SK-N-SH (cell line): ENCODE measurements around the gene ESM1. TPM values are rescaled to one million over a fixed set of nuclear protein-coding genes. Genes with fewer than 3 reads are reported as not detected.

ENCODE experiments used
- CTCF ChIA-PET: fragments of 300-600, 350-600 bp; formaldehyde crosslinking; extraction: SDS; loops from one replicate; lab custom pipeline; 2021; lab: Yijun Ruan, JAX
- POLR2A ChIA-PET: fragments of 350-600 bp; sonication (Branson Sonifier 250); formaldehyde crosslinking; extraction: SDS; loops from one replicate; lab custom pipeline; 2020; ENCODE audit warnings: antibody characterized with exemption, inconsistent platforms; lab: Yijun Ruan, JAX
- DNase-seq: peaks from one replicate; pipeline ENCODE4 v3.0.0; 2012
- H2AFZ ChIP-seq: fragments of 200-600 bp; sonication (generic); 2 replicates; pipeline ENCODE4 v1.8.1; 2016; ENCODE audit warnings: antibody characterized with exemption, mild to moderate bottlenecking, low read depth
- H3F3A ChIP-seq: fragments of 200-600 bp; sonication (generic); replicated peaks from 2 replicates; pipeline ENCODE3; 2016; ENCODE audit warnings: antibody characterized with exemption, mild to moderate bottlenecking; ENCODE audit not compliant: insufficient read depth
- H3K27ac ChIP-seq, 2 experiments: fragments of 200-500 bp in 1 of 2; fragments of 200-600 bp in 1 of 2; sonication (Bioruptor generic) in 1 of 2; sonication (generic), shearing (Covaris generic) in 1 of 2; 2 replicates each; pipeline versions ENCODE4 v1.5.1 to v1.6.1; 2014 to 2016; ENCODE audit warnings: low read depth in 2 of 2, inconsistent platforms in 1 of 2, low read length in 1 of 2, mild to moderate bottlenecking in 1 of 2, mixed read lengths in 1 of 2
- H3K27me3 ChIP-seq: fragments of 200-600 bp; sonication (generic), shearing (Covaris generic); 2 replicates; pipeline ENCODE4 v1.6.1; 2016; ENCODE audit warnings: mixed run types; ENCODE audit not compliant: insufficient read depth
- H3K36me3 ChIP-seq, 2 experiments: fragments of 200-500 bp in 1 of 2; fragments of 200-600 bp in 1 of 2; sonication (Bioruptor generic) in 1 of 2; sonication (generic) in 1 of 2; replicated peaks in 1 of 2; 2 replicates each; pipeline versions ENCODE3 to v1.5.1; 2014 to 2016; ENCODE audit warnings: low read length in 1 of 2, mild to moderate bottlenecking in 1 of 2; ENCODE audit not compliant: insufficient read depth in 2 of 2, control insufficient read depth in 1 of 2
- H3K4me1 ChIP-seq, 2 experiments: fragments of 200-500 bp in 1 of 2; fragments of 200-600 bp in 1 of 2; sonication (Bioruptor generic) in 1 of 2; sonication (generic), shearing (Covaris generic) in 1 of 2; 2 replicates each; pipeline versions ENCODE4 v1.5.1 to v1.6.1; 2014 to 2016; ENCODE audit warnings: low read depth in 1 of 2, low read length in 1 of 2, mixed run types in 1 of 2; ENCODE audit not compliant: insufficient read depth in 2 of 2, control insufficient read depth in 1 of 2
- H3K4me2 ChIP-seq: fragments of 200-600 bp; sonication (generic), shearing (Covaris generic); 2 replicates; pipeline ENCODE4 v1.6.1; 2017; ENCODE audit warnings: mixed run types
- H3K4me3 ChIP-seq, 2 experiments: fragments of 200-500 bp in 1 of 2; fragments of 200-600 bp in 1 of 2; sonication (Bioruptor generic) in 1 of 2; sonication (generic), shearing (Covaris generic) in 1 of 2; 2 replicates each; pipeline versions ENCODE4 v1.5.1 to v1.8.1; 2014 to 2016; ENCODE audit warnings: low read depth in 2 of 2, inconsistent platforms in 1 of 2, low read length in 1 of 2, mild to moderate bottlenecking in 1 of 2, mixed read lengths in 1 of 2, moderate library complexity in 1 of 2
- H3K79me2 ChIP-seq: fragments of 200-600 bp; sonication (generic); 2 replicates; pipeline ENCODE4 v1.8.1; 2017; ENCODE audit warnings: mild to moderate bottlenecking; ENCODE audit not compliant: insufficient read depth
- H3K9ac ChIP-seq: fragments of 200-600 bp; sonication (generic); 2 replicates; pipeline ENCODE4 v1.6.1; 2017; ENCODE audit warnings: mixed run types
- H3K9me2 ChIP-seq: fragments of 200-600 bp; sonication (generic); 2 replicates; pipeline ENCODE4 v1.6.1; 2017; ENCODE audit warnings: mixed run types
- H3K9me3 ChIP-seq: fragments of 200-600 bp; sonication (generic); 2 replicates; pipeline ENCODE4 v1.6.1; 2017; ENCODE audit warnings: mixed run types, mild to moderate bottlenecking, moderate library complexity
- H4K20me1 ChIP-seq: fragments of 200-600 bp; sonication (generic); 2 replicates; pipeline ENCODE4 v1.6.1; 2017; ENCODE audit warnings: mild to moderate bottlenecking, mixed run types; ENCODE audit not compliant: insufficient read depth
- ELF1 ChIP-seq: IDR thresholded peaks from 2 replicates; pipeline ENCODE4 v1.4.0; 2012
- EZH2phosphoT487 ChIP-seq: fragments of 200-600 bp; sonication (generic); IDR thresholded peaks from 2 replicates; pipeline ENCODE4 v1.6.1; 2017; ENCODE audit warnings: low read depth, mixed run types, mild to moderate bottlenecking, antibody characterized with exemption, moderate library complexity, borderline replicate concordance
- FOSL2 ChIP-seq: IDR thresholded peaks from 2 replicates; pipeline ENCODE4 v1.4.0; 2012; ENCODE audit warnings: low read depth, mild to moderate bottlenecking, moderate library complexity, borderline replicate concordance
- FOXJ3 ChIP-seq: sonication (generic); formaldehyde crosslinking; IDR thresholded peaks from 2 replicates; pipeline ENCODE4 v1.5.1; 2020; ENCODE audit warnings: mild to moderate bottlenecking, missing genetic modification reagents
- GABPA ChIP-seq: IDR thresholded peaks from 2 replicates; pipeline ENCODE4 v1.4.0; 2012; ENCODE audit warnings: low read depth, mild to moderate bottlenecking
- GATA2 ChIP-seq: sonication (generic); formaldehyde crosslinking; IDR thresholded peaks from 2 replicates; pipeline ENCODE4 v1.5.0; 2020; ENCODE audit warnings: mild to moderate bottlenecking, missing genetic modification reagents
- JUND ChIP-seq: IDR thresholded peaks from 2 replicates; pipeline ENCODE4 v1.4.0; 2012
- MEF2A ChIP-seq: IDR thresholded peaks from 2 replicates; pipeline ENCODE4 v1.4.0; 2012; ENCODE audit warnings: low read depth, borderline replicate concordance
- NFIC ChIP-seq: IDR thresholded peaks from 2 replicates; pipeline ENCODE4 v1.4.0; 2012; ENCODE audit warnings: borderline replicate concordance
- POLR2AphosphoS5 ChIP-seq: IDR thresholded peaks from 2 replicates; pipeline ENCODE4 v1.6.1; 2012; ENCODE audit warnings: low read depth, low read length
- RAD21 ChIP-seq: IDR thresholded peaks from 2 replicates; pipeline ENCODE4 v1.6.1; 2012; ENCODE audit warnings: mild to moderate bottlenecking, low read length
- RCOR1 ChIP-seq: fragments of 150-350 bp; IDR thresholded peaks from 2 replicates; pipeline ENCODE4 v1.6.1; 2017; ENCODE audit warnings: antibody characterized with exemption, low read length
- RXRA ChIP-seq: IDR thresholded peaks from 2 replicates; pipeline ENCODE4 v1.4.0; 2012; ENCODE audit warnings: low read depth, mild to moderate bottlenecking, borderline replicate concordance
- SMC3 ChIP-seq: IDR thresholded peaks from 2 replicates; pipeline ENCODE4 v1.6.1; 2012; ENCODE audit warnings: low read depth, low read length, improper control_type of control experiment
- TCF12 ChIP-seq: IDR thresholded peaks from 2 replicates; pipeline ENCODE4 v1.4.0; 2012
- TEAD4 ChIP-seq: IDR thresholded peaks from 2 replicates; pipeline ENCODE4 v1.4.0; 2012; ENCODE audit warnings: mild to moderate bottlenecking, borderline replicate concordance; ENCODE audit not compliant: insufficient read depth
- YY1 ChIP-seq: IDR thresholded peaks from 2 replicates; pipeline ENCODE4 v1.4.0; 2012; ENCODE audit warnings: low read depth, mild to moderate bottlenecking
- WGBS: methylation state at CpG from one replicate; pipeline ENCODE4 v1.1.6; 2017; ENCODE audit warnings: low lambda C conversion rate; 5-methylcytosine and 5-hydroxymethylcytosine counted together
- polyA plus RNA-seq, 3 experiments: library from polyadenylated mRNA; depleted of rRNA; stranded (reverse); fragments of >200 nt; gene quantifications; 2 replicates each; pipeline ENCODE4 v1.2.3, GENCODE V29; 2012
- TF ChIP-seq, protein P1 (sequence below): fragments of 200-600 bp; sonication (generic); IDR thresholded peaks from 2 replicates; pipeline ENCODE4 v1.6.1; 2017; ENCODE audit warnings: antibody characterized with exemption, mild to moderate bottlenecking, moderate library complexity
- TF ChIP-seq, protein P2 (sequence below): IDR thresholded peaks from 2 replicates; pipeline ENCODE4 v1.4.0; 2012; ENCODE audit warnings: low read depth, borderline replicate concordance
- TF ChIP-seq, protein P3 (sequence below): IDR thresholded peaks from 2 replicates; pipeline ENCODE4 v1.4.0; 2012; ENCODE audit warnings: low read depth

ESM1 gene
- polyA plus RNA-seq, 1 of the 3 experiments (the other 2 are of a cell fraction) = 36.5 TPM

DNA sequence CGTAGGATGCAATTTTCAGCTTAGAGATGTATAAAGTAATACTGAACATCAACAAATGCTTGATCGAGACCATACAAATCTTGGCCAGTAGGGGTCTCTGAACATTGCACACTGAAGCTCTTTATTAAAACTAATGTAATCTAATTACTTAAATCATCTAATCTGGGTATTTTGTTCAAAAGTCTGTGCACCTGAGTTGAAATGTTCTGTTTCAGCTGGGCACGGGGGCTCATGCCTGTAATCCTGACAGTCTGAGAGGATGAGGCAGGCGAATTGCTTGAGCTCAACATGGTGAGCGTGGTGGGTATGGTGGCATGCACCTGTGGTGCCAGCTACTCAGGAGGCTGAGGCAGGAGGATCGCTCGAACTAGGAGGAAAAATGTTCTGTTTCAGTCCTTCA, 41.0 kb downstream of the ESM1 start:
- peak; percentile 22 for DNase-seq
- peaks cover 0 to 3% of the 10 kb centered on the region in 2 experiments; a peak in 1 of 4 replicates for H3K4me1 ChIP-seq
- no peaks in the 10 kb centered on the region for H3K9me2 ChIP-seq
- 18% methylated on average over 5 of the region's 7 CpGs for WGBS
- no peak overlapping the region for H3K4me2 ChIP-seq
- no peak overlapping the region for H3K27ac ChIP-seq
- H3K4me3 ChIP-seq = no peak overlapping the region
- no peak for TF ChIP-seq RCOR1
- TF ChIP-seq MEF2A = no peak
- no peak for TF ChIP-seq TCF12
- no peak for TF ChIP-seq JUND
- TF ChIP-seq RAD21 = peak; percentile 45; the same call in 1 of the 2 replicates
- TF ChIP-seq, protein P1, sequence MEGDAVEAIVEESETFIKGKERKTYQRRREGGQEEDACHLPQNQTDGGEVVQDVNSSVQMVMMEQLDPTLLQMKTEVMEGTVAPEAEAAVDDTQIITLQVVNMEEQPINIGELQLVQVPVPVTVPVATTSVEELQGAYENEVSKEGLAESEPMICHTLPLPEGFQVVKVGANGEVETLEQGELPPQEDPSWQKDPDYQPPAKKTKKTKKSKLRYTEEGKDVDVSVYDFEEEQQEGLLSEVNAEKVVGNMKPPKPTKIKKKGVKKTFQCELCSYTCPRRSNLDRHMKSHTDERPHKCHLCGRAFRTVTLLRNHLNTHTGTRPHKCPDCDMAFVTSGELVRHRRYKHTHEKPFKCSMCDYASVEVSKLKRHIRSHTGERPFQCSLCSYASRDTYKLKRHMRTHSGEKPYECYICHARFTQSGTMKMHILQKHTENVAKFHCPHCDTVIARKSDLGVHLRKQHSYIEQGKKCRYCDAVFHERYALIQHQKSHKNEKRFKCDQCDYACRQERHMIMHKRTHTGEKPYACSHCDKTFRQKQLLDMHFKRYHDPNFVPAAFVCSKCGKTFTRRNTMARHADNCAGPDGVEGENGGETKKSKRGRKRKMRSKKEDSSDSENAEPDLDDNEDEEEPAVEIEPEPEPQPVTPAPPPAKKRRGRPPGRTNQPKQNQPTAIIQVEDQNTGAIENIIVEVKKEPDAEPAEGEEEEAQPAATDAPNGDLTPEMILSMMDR = peak; percentile 84
- peak; percentile 50 for TF ChIP-seq SMC3
- TF ChIP-seq, protein P2, sequence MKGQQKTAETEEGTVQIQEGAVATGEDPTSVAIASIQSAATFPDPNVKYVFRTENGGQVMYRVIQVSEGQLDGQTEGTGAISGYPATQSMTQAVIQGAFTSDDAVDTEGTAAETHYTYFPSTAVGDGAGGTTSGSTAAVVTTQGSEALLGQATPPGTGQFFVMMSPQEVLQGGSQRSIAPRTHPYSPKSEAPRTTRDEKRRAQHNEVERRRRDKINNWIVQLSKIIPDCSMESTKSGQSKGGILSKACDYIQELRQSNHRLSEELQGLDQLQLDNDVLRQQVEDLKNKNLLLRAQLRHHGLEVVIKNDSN = no peak
- TF ChIP-seq GATA2 = no peak
- TF ChIP-seq FOXJ3 (CRISPR knock-in tag) = no peak
- peak overlapping the region; percentile 57; the same call in 1 of the 2 replicates for H2AFZ ChIP-seq
- no peaks in the 10 kb centered on the region for H3K36me3 ChIP-seq
- no peaks in the 10 kb centered on the region for H4K20me1 ChIP-seq
- ChIA-PET POLR2A (interaction anchor here (0.9 kb wide), 1 partner anchor 215 kb away, joined by 3 read pairs; the partner anchor contains the start of gene GPX8), CTCF (interaction anchor here (0.6 to 2.4 kb wide), 23 partner anchors 9 to 1780 kb away, joined by 3 to 15 read pairs (median 4); no protein-coding TSS in a partner anchor)
- no peaks in the 10 kb centered on the region for H3F3A ChIP-seq
- no peak overlapping the region for H3K9ac ChIP-seq
- no peaks in the 10 kb centered on the region for H3K9me3 ChIP-seq
- H3K79me2 ChIP-seq = no peaks in the 10 kb centered on the region
- no peaks in the 10 kb centered on the region; the same call in 1 of the 2 replicates for H3K27me3 ChIP-seq

DNA sequence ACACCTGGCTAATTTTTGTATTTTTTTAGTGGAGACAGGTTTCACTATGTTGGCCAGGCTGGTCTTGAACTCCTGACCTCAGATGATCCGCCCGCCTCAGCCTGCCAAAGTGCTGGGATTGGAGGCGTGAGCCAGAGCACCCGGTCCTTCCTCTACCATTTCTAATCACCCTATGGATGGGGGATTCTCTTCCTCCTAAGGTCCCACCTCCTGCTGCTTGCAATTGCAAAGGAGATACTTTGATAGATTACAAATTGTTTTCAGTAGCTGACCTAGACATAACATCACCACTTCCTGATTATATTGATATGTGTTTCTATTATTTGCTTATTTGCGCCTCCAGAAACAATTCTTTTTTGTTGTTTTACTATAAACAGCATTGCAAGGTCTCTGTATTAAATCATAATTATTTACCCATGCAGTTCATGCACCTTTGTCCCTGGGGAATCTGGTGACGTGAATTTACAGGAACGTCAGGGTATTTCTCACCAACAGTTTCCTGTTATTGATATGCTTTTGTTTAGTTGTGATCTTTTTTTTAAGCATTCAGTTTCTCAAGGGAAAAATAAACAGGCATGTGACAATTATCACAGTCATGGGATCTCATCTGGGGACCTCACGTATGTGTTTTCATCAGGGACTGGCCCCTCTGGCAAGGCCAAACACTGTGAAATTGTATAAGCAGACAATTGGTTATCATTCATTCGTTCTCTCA, 43.2 kb downstream of the ESM1 start:
- peaks cover 9% of the 10 kb centered on the region; the same call in 1 of the 2 replicates for H3K27me3 ChIP-seq
- 13% methylated on average over 9 of the region's 9 CpGs for WGBS
- no peaks in the 10 kb centered on the region for H4K20me1 ChIP-seq
- H3K27ac ChIP-seq = no peak overlapping the region
- no peak overlapping the region for H2AFZ ChIP-seq
- no peak overlapping the region for H3K4me2 ChIP-seq
- TF ChIP-seq EZH2phosphoT487 (no peak), FOSL2 (no peak), YY1 (no peak), POLR2AphosphoS5 (no peak), RXRA (no peak), GABPA (no peak), NFIC (no peak), JUND (no peak), TEAD4 (no peak), ELF1 (no peak)
- TF ChIP-seq, protein P1 = no peak
- TF ChIP-seq, protein P2 = no peak
- TF ChIP-seq, protein P3, sequence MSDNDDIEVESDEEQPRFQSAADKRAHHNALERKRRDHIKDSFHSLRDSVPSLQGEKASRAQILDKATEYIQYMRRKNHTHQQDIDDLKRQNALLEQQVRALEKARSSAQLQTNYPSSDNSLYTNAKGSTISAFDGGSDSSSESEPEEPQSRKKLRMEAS = no peak
- peaks cover 0 to 3% of the 10 kb centered on the region in 2 experiments; a peak in 1 of 4 replicates for H3K4me1 ChIP-seq
- ChIA-PET POLR2A (no interaction called here), CTCF (interaction anchor here (0.7 to 1.2 kb wide), 2 partner anchors 204 to 511 kb away, joined by 3 read pairs; no protein-coding TSS in a partner anchor)
- H3K36me3 ChIP-seq = no peaks in the 10 kb centered on the region
- H3F3A ChIP-seq = no peaks in the 10 kb centered on the region
- DNase-seq = no peak
- H3K9ac ChIP-seq = no peak overlapping the region
- H3K79me2 ChIP-seq = no peaks in the 10 kb centered on the region
- no peaks in the 10 kb centered on the region for H3K9me3 ChIP-seq
- no peak overlapping the region for H3K4me3 ChIP-seq
- H3K9me2 ChIP-seq = no peaks in the 10 kb centered on the region
